HPDE6-E6E7 (cell line): ENCODE results near the gene RAB11B.
A peak's percentile ranks its signal among the peaks of the same experiment; 100 is the strongest.
"Not testable (repeated sequence)": the region's sequence is repeated elsewhere in the genome, so short reads cannot be mapped to it uniquely, and the experiment has no call there.

Experiments
- DNase-seq: peaks from one replicate; pipeline ENCODE4 v3.0.0; 2011; ENCODE audit warnings: missing footprints; ENCODE audit errors: extremely low spot score

The RAB11B gene

DNA sequence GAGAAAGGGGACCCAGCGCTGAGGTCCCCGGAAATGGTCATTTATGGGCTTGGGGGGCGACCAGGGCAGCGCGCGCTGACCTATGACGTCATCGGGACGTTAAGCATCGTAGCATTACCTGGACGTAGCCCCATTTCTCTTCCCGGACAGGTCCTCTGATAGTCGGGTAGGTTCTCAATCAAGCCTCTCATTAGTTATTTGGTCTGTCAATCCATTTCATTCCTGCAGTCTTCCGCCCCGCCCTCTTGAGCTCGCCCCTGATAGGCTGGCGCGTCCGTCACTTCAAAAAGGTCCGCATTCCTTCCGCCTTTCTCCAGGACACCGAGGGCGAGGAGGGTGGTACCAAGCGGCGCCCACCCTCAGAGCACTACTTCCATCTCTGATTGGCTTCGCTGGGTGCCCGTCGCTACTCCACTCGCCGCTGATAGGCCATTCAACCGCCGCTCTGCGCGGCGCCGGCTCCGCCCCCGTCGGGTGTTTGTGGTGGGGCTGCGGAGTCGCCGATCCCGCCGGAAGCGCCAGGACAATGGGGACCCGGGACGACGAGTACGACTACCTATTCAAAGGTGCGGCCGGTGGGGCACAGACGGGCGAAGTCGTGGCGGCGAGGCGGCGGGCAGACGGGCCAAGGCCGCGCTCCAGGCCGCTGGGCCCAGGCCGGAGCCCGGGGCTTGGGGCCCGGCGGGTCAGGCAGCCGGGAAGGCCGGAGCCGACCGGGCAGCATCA lies at the start of gene RAB11B:
TSS of gene RAB11B (plus strand) at position 470 of the 726 bp plus-strand sequence. CDS start at position 527, 57 bp downstream.
- DNase-seq: peak; percentile 99

GRCh38 chr19:8341504-8341903 lies 48.7 kb upstream of the RAB11B start:
- not testable (repeated sequence) for DNase-seq

- no peak for DNase-seq
Observed at GRCh38 chr19:8342316-8342683, 47.9 kb upstream of the RAB11B start.

GRCh38 chr19:8342684-8343482 lies 47.3 kb upstream of the RAB11B start, which contains the start of gene KANK3:
Gene KANK3, minus strand, starts transcription at chr19:8343262. Its CDS starts 5,434 bp downstream, at chr19:8337828.
- peak; percentile 99 for DNase-seq

DNA sequence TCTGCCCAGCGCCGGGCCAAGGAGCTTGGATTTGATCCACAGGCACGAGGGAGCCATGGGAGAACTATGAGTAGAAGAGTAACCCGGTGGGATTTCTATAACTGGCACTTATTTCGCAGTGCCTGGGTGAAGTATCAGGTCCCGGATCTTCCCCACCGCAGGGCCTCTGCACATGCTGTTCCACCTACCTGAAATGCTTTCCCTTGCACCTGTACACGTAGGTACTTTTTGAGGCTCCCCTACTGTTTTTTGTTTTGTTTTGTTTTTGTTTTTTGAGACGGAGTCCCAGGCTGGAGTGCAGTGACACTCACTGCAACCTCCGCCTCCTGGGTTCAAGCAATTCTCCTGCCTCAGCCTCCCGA lies 46.7 kb upstream of the RAB11B start:
- no peak for DNase-seq

GRCh38 chr19:8349629-8350372 lies 40.4 kb upstream of the RAB11B start:
- DNase-seq: not testable (repeated sequence)

DNA sequence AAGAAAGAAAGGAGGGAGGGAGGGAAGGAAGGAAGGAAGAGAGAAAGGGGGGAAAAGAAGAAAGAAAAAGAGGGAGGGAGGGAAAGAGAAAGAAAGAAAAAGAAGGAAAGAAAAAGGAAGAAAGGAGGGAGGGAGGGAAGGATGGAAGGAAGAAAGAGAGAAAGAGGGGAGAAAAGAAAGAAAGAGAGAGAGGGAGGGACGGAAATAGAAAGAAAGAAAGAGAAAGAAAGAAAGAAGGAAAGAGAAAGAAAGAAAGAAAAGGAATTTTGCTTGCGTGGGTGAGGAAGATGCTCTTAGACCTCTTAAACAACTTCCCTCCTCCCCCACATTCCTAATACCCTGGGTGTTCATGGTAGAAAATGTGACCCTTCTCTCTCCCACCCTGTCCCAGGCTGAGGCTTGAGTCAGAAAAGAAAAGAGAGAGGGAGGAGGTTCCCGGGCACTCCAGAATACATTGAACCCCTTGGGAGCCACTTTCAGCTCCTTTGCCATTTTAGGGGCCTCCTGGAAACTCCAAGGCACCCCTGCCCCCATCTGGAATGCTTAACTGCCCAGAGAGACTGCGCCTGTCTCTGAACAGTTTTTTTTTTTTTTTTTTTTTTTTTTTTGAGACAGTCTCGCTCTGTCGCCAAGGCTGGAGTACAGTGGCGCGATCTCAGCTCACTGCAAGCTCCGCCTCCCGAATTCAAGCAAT lies 37.9 kb upstream of the RAB11B start:
- no peak for DNase-seq

GRCh38 chr19:8352845-8353244 lies 37.3 kb upstream of the RAB11B start:
- not testable (repeated sequence) for DNase-seq

- DNase-seq: peak; percentile 58
Observed at GRCh38 chr19:8355631-8356402, 34.3 kb upstream of the RAB11B start.

GRCh38 chr19:8357007-8357521 lies 33.1 kb upstream of the RAB11B start:
- DNase-seq: no peak

DNA sequence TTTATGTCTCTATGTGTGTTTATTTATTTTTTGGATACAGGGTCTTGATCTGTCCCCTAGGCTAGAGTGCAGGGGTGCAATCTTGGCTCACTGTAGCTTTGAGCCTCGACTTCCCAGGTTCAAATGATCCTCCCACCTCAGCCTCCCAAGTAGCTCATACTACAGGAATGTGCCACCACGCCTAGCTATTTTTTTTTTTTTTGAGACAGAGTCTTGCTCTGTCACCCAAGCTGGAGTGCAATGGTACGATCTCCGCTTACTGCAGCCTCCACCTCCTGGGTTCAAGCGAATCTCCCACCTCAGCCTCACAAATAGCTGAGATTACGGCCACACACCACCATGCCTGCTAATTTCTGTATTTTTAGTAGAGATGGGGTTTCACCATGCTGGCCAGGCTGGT lies 31.2 kb upstream of the RAB11B start:
- no peak for DNase-seq

GRCh38 chr19:8360196-8360595 lies 30.0 kb upstream of the RAB11B start:
- DNase-seq: no peak

GRCh38 chr19:8361921-8362793 lies 28.0 kb upstream of the RAB11B start:
- DNase-seq: peak; percentile 95

- no peak for DNase-seq
Observed at GRCh38 chr19:8363803-8364771, 26.1 kb upstream of the RAB11B start, which contains the start of gene ANGPTL4. Gene ANGPTL4, plus strand, starts transcription at chr19:8364155. Its CDS starts 167 bp downstream, at chr19:8364322.

GRCh38 chr19:8366121-8366581 lies 24.0 kb upstream of the RAB11B start:
- no peak for DNase-seq

DNA sequence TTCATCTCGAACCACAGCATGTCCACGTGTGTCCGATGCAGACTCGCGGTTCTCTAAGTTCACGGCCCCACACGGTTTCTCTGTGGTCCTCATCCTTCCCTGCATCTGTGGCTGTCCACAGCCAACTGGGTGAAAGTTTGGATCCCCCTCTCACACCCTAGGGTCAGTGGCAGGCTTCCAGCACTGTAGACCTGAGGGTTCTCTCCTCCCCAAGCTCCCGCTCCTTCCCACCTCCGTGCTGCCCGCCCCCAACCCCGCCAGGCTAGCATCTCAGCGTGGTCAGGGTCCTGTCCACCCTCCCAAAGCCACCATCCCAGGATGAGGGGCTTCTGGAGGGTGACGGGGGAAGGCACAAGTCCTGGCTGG lies 23.2 kb upstream of the RAB11B start:
- DNase-seq: no peak

DNA sequence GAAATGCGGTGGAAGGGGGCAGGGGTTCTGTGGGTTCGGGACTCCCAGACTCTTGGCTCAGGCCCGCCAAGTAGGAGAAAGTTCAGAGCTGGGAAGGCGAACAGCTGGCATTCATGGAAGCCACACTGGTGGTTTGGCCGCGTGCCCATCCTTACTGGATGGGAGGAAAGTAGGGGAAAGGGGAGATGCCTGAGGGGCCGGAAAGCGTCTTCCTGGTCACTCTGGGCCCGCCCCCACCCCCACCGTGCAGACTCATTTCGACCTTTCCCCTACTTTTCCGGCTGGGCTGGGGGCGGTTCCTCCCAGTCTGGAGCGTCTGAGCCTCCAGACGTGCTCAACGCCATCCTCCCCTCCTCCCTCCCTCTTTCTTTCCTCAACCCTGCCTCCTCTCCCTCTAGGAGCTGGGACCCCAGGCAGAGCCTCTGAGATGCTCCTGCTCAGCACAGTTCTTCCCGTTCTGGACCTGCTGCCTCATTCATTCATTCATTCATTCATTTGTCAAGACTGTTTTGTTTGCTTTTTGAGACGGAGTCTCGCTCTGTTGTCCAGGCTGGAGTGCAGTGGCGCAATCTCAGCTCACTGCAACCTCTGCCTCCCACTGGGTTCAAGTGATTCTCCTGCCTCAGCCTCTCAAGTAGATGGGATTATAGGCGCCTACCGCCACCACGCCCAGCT lies 22.7 kb upstream of the RAB11B start:
- DNase-seq: no peak
